CD4-positive, alpha-beta T cell treated with Interferon gamma for 1 hour (primary cell): Measurements from ENCODE around the gene ZNF470.

Experiments used
- DNase-seq: peaks from one replicate; pipeline ENCODE4 v3.0.0-alpha.2; 2020

ZNF470 gene

GRCh38 chr19:56611288-56611687 is 44.0 kb downstream of the ZNF470 start:
- DNase-seq = no peak

- DNase-seq = no peak
Observed at GRCh38 chr19:56612737-56613136, 45.5 kb downstream of the ZNF470 start.

- DNase-seq = no peak
Observed at GRCh38 chr19:56613639-56614038, 46.4 kb downstream of the ZNF470 start.

- DNase-seq = no peak
Observed at GRCh38 chr19:56617531-56617930, 50.3 kb downstream of the ZNF470 start.

- DNase-seq = no peak
Observed at GRCh38 chr19:56619121-56619520, 51.9 kb downstream of the ZNF470 start.

GRCh38 chr19:56622374-56622773 is 55.1 kb downstream of the ZNF470 start:
- no peak for DNase-seq

GRCh38 chr19:56623006-56623405 is 55.7 kb downstream of the ZNF470 start:
- DNase-seq = no peak

- DNase-seq = no peak
Observed at GRCh38 chr19:56625708-56626107, 58.4 kb downstream of the ZNF470 start.

GRCh38 chr19:56633021-56633420 is 65.8 kb downstream of the ZNF470 start:
- no peak for DNase-seq

GRCh38 chr19:56637976-56638555 is 70.8 kb downstream of the ZNF470 start:
- no peak for DNase-seq
